Caco-2 (cell line): ENCODE data around the gene POMC. TPM values are rescaled to one million over a fixed set of nuclear protein-coding genes. Genes with fewer than 3 reads are reported as not detected.
"Not testable (repeated sequence)": the region's sequence is repeated elsewhere in the genome, so short reads cannot be mapped to it uniquely, and the experiment has no call there.

ENCODE experiments used
- BruUV-seq: library from RNA; stranded (reverse); fragments of 400-500 nt; replicated peaks from 2 replicates; lab custom pipeline; 2021; lab: Mats Ljungman, UMichigan
- CTCF ChIA-PET: fragments of 300-600 bp; sonication (Branson Sonifier 250); formaldehyde crosslinking; loops from one replicate; lab custom pipeline; 2022; ENCODE audit warnings: antibody characterized with exemption; lab: Charles Lee
- POLR2A ChIA-PET: fragments of 300-600 bp; sonication (Branson Sonifier 250); formaldehyde crosslinking; loops from one replicate; lab custom pipeline; 2022; ENCODE audit warnings: antibody characterized with exemption; lab: Charles Lee
- DNase-seq, 2 experiments: peaks; one replicate each; pipeline versions ENCODE4 v3.0.0 to v3.0.0-alpha.2; 2020 to 2022
- H3K27me3 ChIP-seq: replicated peaks from 2 replicates; pipeline ENCODE4 v1.6.0; 2011; ENCODE audit warnings: low read length; ENCODE audit not compliant: control insufficient read depth, insufficient read depth
- H3K36me3 ChIP-seq: 2 replicates; pipeline ENCODE4 v1.5.1; 2011; ENCODE audit warnings: low read length; ENCODE audit not compliant: control insufficient read depth, insufficient read depth
- H3K4me1 ChIP-seq: fragments of 250-450 bp; sonication (Bioruptor Pico); 2 replicates; pipeline ENCODE4 v1.5.1; 2020; ENCODE audit warnings: mild to moderate bottlenecking
- H3K4me3 ChIP-seq: 2 replicates; pipeline ENCODE4 v1.5.1; 2011; ENCODE audit warnings: low read depth, mild to moderate bottlenecking, control low read depth, low read length
- H3K9me3 ChIP-seq: fragments of 250-450 bp; sonication (Bioruptor Pico); 2 replicates; pipeline ENCODE4 v1.5.1; 2020; ENCODE audit warnings: mild to moderate bottlenecking, moderate library complexity
- H3K27ac Mint-ChIP-seq: one replicate; pipeline ENCODE4 v1.8.0; 2022; ENCODE audit warnings: mixed read lengths; ENCODE audit not compliant: unreplicated experiment
- H3K27me3 Mint-ChIP-seq: one replicate; pipeline ENCODE4 v1.8.0; 2022; ENCODE audit warnings: mixed read lengths; ENCODE audit not compliant: insufficient read depth, unreplicated experiment
- H3K36me3 Mint-ChIP-seq: one replicate; pipeline ENCODE4 v1.8.0; 2022; ENCODE audit warnings: mild to moderate bottlenecking, mixed read lengths; ENCODE audit not compliant: insufficient read depth, unreplicated experiment
- H3K4me1 Mint-ChIP-seq: one replicate; pipeline ENCODE4 v1.8.0; 2022; ENCODE audit warnings: low read depth, mixed read lengths; ENCODE audit not compliant: unreplicated experiment
- H3K4me3 Mint-ChIP-seq: one replicate; pipeline ENCODE4 v1.8.0; 2022; ENCODE audit warnings: mild to moderate bottlenecking, moderate library complexity, mixed read lengths; ENCODE audit not compliant: unreplicated experiment
- H3K9me3 Mint-ChIP-seq: one replicate; pipeline ENCODE4 v1.8.0; 2022; ENCODE audit warnings: mixed read lengths; ENCODE audit not compliant: unreplicated experiment
- CTCF ChIP-seq, 2 experiments: fragments of 200-600 bp in 1 of 2; IDR thresholded peaks; 1 replicate in 1 of 2; 2 replicates in 1 of 2; pipeline versions ENCODE4 v1.5.1 to v1.8.0; 2011 to 2022; ENCODE audit warnings: antibody characterized with exemption in 1 of 2, control low read depth in 1 of 2, inconsistent platforms in 1 of 2, low read depth in 1 of 2, low read length in 1 of 2, mild to moderate bottlenecking in 1 of 2, moderate library complexity in 1 of 2; ENCODE audit not compliant: insufficient read depth in 1 of 2, severe bottlenecking in 1 of 2, unreplicated experiment in 1 of 2
- intact Hi-C: fragments of 100-400 bp; cut with micrococcal nuclease; formaldehyde crosslinking; loops from one replicate; pipeline ENCODE4 v1.10.0; 2022; ENCODE audit not compliant: unreplicated experiment
- total RNA-seq: library from RNA; stranded (reverse); gene quantifications from 2 replicates; pipeline ENCODE4 v1.2.3, GENCODE V29; 2022

Gene POMC
- total RNA-seq, 1 experiment from 2014 or later, result 14.9 TPM

- TF ChIP-seq CTCF (IDR thresholded peaks at IDR 0.05; ENCODE audit: insufficient read depth in 1 of 2, low read depth in 1 of 2, low read length in 1 of 2, severe bottlenecking in 1 of 2, unreplicated experiment in 1 of 2), result no peak
- Histone ChIP-seq H3K4me1 (peaks cover 11% of the 10 kb centered on the region), H3K27me3 (no peaks in the 10 kb centered on the region), H3K36me3 (no peaks in the 10 kb centered on the region), H3K4me3 (no peak overlapping the region), H3K9me3 (no peaks in the 10 kb centered on the region)
- no peak overlapping the region for H3K27ac Mint-ChIP-seq
- no TSS peak for BruUV-seq
- CTCF ChIA-PET, result interaction anchor here (0.6 kb wide), 1 partner anchor 10 kb away, joined by 3 read pairs; the partner anchor contains the start of gene POMC
- POLR2A ChIA-PET, result no interaction called here
- H3K4me3 Mint-ChIP-seq, result no peak overlapping the region
- DNase-seq, result no peak
- no peaks in the 10 kb centered on the region for H3K27me3 Mint-ChIP-seq
- H3K36me3 Mint-ChIP-seq, result peaks cover 6% of the 10 kb centered on the region
- no peaks in the 10 kb centered on the region for H3K9me3 Mint-ChIP-seq
- H3K4me1 Mint-ChIP-seq, result peaks cover 10% of the 10 kb centered on the region
- intact Hi-C loops, result no loop called here
These were observed 10.1 kb downstream of the POMC start for GRCh38 chr2:25158096-25158852.

- H3K36me3 Mint-ChIP-seq, result peaks cover 10% of the 10 kb centered on the region
- no peaks in the 10 kb centered on the region for H3K9me3 ChIP-seq
These were observed 13.0 kb downstream of the POMC start for GRCh38 chr2:25155401-25155800.

GRCh38 chr2:25151718-25152117 lies 16.7 kb downstream of the POMC start:
- H3K36me3 ChIP-seq, result no peaks in the 10 kb centered on the region
- TF ChIP-seq CTCF (IDR thresholded peaks at IDR 0.05; ENCODE audit: insufficient read depth in 1 of 2, low read depth in 1 of 2, low read length in 1 of 2, severe bottlenecking in 1 of 2, unreplicated experiment in 1 of 2), result no peak
- H3K4me3 ChIP-seq, result no peak overlapping the region
- Mint-ChIP-seq H3K27me3 (no peaks in the 10 kb centered on the region), H3K9me3 (no peaks in the 10 kb centered on the region), H3K27ac (peak overlapping the region; percentile 17), H3K4me3 (no peak overlapping the region), H3K4me1 (no peaks in the 10 kb centered on the region), H3K36me3 (peaks cover 4% of the 10 kb centered on the region)
- no peak for DNase-seq
- H3K9me3 ChIP-seq, result no peaks in the 10 kb centered on the region
- CTCF ChIA-PET, result no interaction called here
- no peaks in the 10 kb centered on the region for H3K27me3 ChIP-seq
- intact Hi-C loops, result no loop called here
- BruUV-seq, result no TSS peak
- H3K4me1 ChIP-seq, result no peaks in the 10 kb centered on the region
- POLR2A ChIA-PET, result no interaction called here

More at GRCh38 chr2:25155401-25155800, 13.0 kb downstream of the POMC start:
- Mint-ChIP-seq H3K4me1 (peaks cover 10% of the 10 kb centered on the region), H3K27me3 (no peaks in the 10 kb centered on the region), H3K9me3 (no peaks in the 10 kb centered on the region), H3K27ac (no peak overlapping the region), H3K4me3 (no peak overlapping the region)
- intact Hi-C loops, result no loop called here
- Histone ChIP-seq H3K4me3 (no peak overlapping the region), H3K4me1 (peaks cover 9% of the 10 kb centered on the region), H3K36me3 (no peaks in the 10 kb centered on the region), H3K27me3 (no peaks in the 10 kb centered on the region)
- POLR2A ChIA-PET, result interaction anchor here (0.6 kb wide), 1 partner anchor 210 kb away, joined by 4 read pairs; no protein-coding TSS in a partner anchor
- no peak for TF ChIP-seq CTCF (IDR thresholded peaks at IDR 0.05; ENCODE audit: insufficient read depth in 1 of 2, low read depth in 1 of 2, low read length in 1 of 2, severe bottlenecking in 1 of 2, unreplicated experiment in 1 of 2)
- CTCF ChIA-PET, result interaction anchor here (0.7 to 1.1 kb wide), 2 partner anchors 11 to 220 kb away, joined by 3 read pairs; no protein-coding TSS in a partner anchor
- BruUV-seq, result TSS peak; percentile 35
- DNase-seq, result no peak

- H3K4me1 ChIP-seq, H3K27ac Mint-ChIP-seq, BruUV-seq, CTCF ChIA-PET, POLR2A ChIA-PET, H3K36me3 ChIP-seq, H3K9me3 ChIP-seq, DNase-seq, H3K27me3 ChIP-seq, H3K27me3 Mint-ChIP-seq, H3K9me3 Mint-ChIP-seq, H3K36me3 Mint-ChIP-seq, H3K4me3 Mint-ChIP-seq, H3K4me1 Mint-ChIP-seq, H3K4me3 ChIP-seq, intact Hi-C loops: not testable (repeated sequence)
These were observed 17.4 kb downstream of the POMC start for GRCh38 chr2:25150993-25151392.
